ENCODE results near the gene CACNA1A. TPM values are rescaled to one million over a fixed set of nuclear protein-coding genes. Genes with fewer than 3 reads are reported as not detected.

CACNA1A gene
- total RNA-seq, 1 donor from 2014 or later, result 8.6 TPM

- no peaks in the 10 kb centered on the region for H3K27me3 ChIP-seq
- no peaks in the 10 kb centered on the region for H3K36me3 ChIP-seq
- peaks cover 6% of the 10 kb centered on the region for H3K9me3 ChIP-seq
- intact Hi-C loops (cut with DNase I), result no loop called here
- TF ChIP-seq CTCF (IDR thresholded peaks at IDR 0.05) (no peak), POLR2AphosphoS5 (IDR thresholded peaks at IDR 0.05; ENCODE audit: insufficient read depth in 1 of 2, low read depth in 1 of 2) (no peak), POLR2A (IDR thresholded peaks at IDR 0.05) (no peak)
- no peak for DNase-seq (ENCODE audit: extremely low spot score in 2 of 2)
- H3K4me3 ChIP-seq, result no peak overlapping the region
- H3K4me1 ChIP-seq, result no peaks in the 10 kb centered on the region
- no peak overlapping the region for H3K27ac ChIP-seq
Observed at GRCh38 chr19:13334801-13335481, 171.3 kb downstream of the CACNA1A start.

GRCh38 chr19:13330285-13330684, 176.0 kb downstream of the CACNA1A start:
- intact Hi-C loops (cut with DNase I), result no loop called here
- Histone ChIP-seq H3K9me3 (no peaks in the 10 kb centered on the region), H3K36me3 (no peaks in the 10 kb centered on the region), H3K27ac (no peak overlapping the region), H3K4me1 (no peaks in the 10 kb centered on the region), H3K4me3 (no peak overlapping the region), H3K27me3 (no peaks in the 10 kb centered on the region)
- DNase-seq (ENCODE audit: extremely low spot score in 2 of 2), result no peak
- TF ChIP-seq POLR2AphosphoS5 (IDR thresholded peaks at IDR 0.05; ENCODE audit: insufficient read depth in 1 of 2, low read depth in 1 of 2) (no peak), CTCF (IDR thresholded peaks at IDR 0.05) (no peak), POLR2A (IDR thresholded peaks at IDR 0.05) (no peak)

GRCh38 chr19:13329766-13330165, 176.5 kb downstream of the CACNA1A start:
- H3K4me1 ChIP-seq, result no peaks in the 10 kb centered on the region
- no peaks in the 10 kb centered on the region for H3K36me3 ChIP-seq
- no peak for DNase-seq (ENCODE audit: extremely low spot score in 2 of 2)
- H3K27ac ChIP-seq, result no peak overlapping the region
- intact Hi-C loops (cut with DNase I), result no loop called here
- H3K27me3 ChIP-seq, result no peaks in the 10 kb centered on the region
- H3K4me3 ChIP-seq, result no peak overlapping the region
- no peaks in the 10 kb centered on the region for H3K9me3 ChIP-seq
- TF ChIP-seq POLR2AphosphoS5 (IDR thresholded peaks at IDR 0.05; ENCODE audit: insufficient read depth in 1 of 2, low read depth in 1 of 2) (no peak), POLR2A (IDR thresholded peaks at IDR 0.05) (no peak), CTCF (IDR thresholded peaks at IDR 0.05) (no peak)

GRCh38 chr19:13328241-13328640, 178.0 kb downstream of the CACNA1A start:
- Histone ChIP-seq H3K4me1 (no peaks in the 10 kb centered on the region), H3K36me3 (no peaks in the 10 kb centered on the region), H3K4me3 (no peak overlapping the region), H3K27me3 (no peaks in the 10 kb centered on the region), H3K9me3 (no peaks in the 10 kb centered on the region), H3K27ac (no peak overlapping the region)
- DNase-seq (ENCODE audit: extremely low spot score in 2 of 2), result no peak
- TF ChIP-seq CTCF (IDR thresholded peaks at IDR 0.05) (no peak), POLR2AphosphoS5 (IDR thresholded peaks at IDR 0.05; ENCODE audit: insufficient read depth in 1 of 2, low read depth in 1 of 2) (no peak), POLR2A (IDR thresholded peaks at IDR 0.05) (no peak)
- intact Hi-C loops (cut with DNase I), result no loop called here

GRCh38 chr19:13319526-13319925, 186.8 kb downstream of the CACNA1A start:
- TF ChIP-seq POLR2A (IDR thresholded peaks at IDR 0.05) (no peak), CTCF (IDR thresholded peaks at IDR 0.05) (no peak)
- Histone ChIP-seq H3K27ac (no peak overlapping the region), H3K4me1 (no peaks in the 10 kb centered on the region), H3K36me3 (no peaks in the 10 kb centered on the region), H3K27me3 (no peaks in the 10 kb centered on the region), H3K9me3 (no peaks in the 10 kb centered on the region), H3K4me3 (no peak overlapping the region)
- intact Hi-C loops (cut with DNase I), result no loop called here
- DNase-seq (ENCODE audit: extremely low spot score in 2 of 2), result no peak
